KOPT-K1 (cell line): ENCODE data around the gene FAM53B.

Experiments
- H3K27ac ChIP-seq: fragments of 200-600 bp; sonication (generic); 2 replicates; pipeline ENCODE4 v1.5.1; 2016; ENCODE audit warnings: antibody characterized with exemption, mild to moderate bottlenecking, low read depth, low read length; ENCODE audit not compliant: poor library complexity, severe bottlenecking
- H3K36me3 ChIP-seq: fragments of 200-600 bp; sonication (generic); 2 replicates; pipeline ENCODE4 v1.5.1; 2017; ENCODE audit warnings: antibody characterized with exemption, mild to moderate bottlenecking, low read length, moderate library complexity; ENCODE audit not compliant: insufficient read depth
- H3K9me3 ChIP-seq: fragments of 200-600 bp; sonication (generic); 2 replicates; pipeline ENCODE4 v1.5.1; 2017; ENCODE audit warnings: antibody characterized with exemption, low read length, mild to moderate bottlenecking; ENCODE audit not compliant: insufficient read depth, poor library complexity, severe bottlenecking

Gene FAM53B

GRCh38 chr10:124570646-124571045 lies 173.5 kb downstream of the FAM53B start:
- Histone ChIP-seq H3K9me3 (no peaks in the 10 kb centered on the region), H3K27ac (no peak overlapping the region), H3K36me3 (no peaks in the 10 kb centered on the region)

DNA sequence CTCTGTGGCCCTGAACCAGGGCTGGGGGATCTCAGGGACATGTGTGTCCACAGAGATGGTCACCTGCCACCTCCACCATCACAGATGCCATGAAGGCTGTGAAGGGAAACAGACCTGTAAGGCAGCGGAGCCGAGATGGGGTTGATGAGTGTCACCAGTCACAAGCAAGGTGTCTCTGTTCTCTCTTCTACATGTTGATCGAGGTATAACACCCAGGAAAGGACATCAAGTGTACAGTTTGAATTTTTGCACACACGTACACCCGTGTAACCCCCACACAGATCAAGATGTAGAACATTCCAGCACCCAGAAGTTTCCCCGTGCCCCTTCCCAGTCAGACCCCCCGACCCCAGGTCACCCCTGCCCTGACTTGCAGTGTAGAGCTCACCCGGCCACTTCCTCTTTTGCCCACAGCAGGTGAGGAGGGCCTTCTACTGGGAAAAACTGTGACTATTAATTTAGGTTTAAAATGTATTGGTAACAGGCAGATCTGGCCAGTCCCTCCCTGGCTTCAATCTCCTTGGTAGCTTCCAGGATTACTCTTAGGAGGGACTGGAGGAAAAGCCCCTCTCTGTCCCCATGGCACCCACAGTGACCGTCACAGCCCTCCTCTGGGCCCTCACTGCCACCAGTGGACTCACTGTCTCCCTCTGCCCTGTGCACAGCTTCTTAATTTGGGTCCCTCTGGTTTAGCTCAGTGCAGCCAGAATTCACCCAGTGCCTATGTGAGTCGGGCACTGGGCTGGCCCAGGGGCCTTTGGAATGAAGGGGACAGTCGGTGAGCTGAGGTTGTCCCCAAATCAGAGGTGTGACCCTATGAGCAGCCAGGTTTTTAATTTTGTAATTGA lies 174.3 kb downstream of the FAM53B start:
- Histone ChIP-seq H3K36me3 (no peaks in the 10 kb centered on the region), H3K27ac (no peak overlapping the region), H3K9me3 (no peaks in the 10 kb centered on the region)
